CD4-positive, alpha-beta T cell treated with Interleukin-15 for 4 hours (primary cell): ENCODE measurements around the gene TXNDC17.
A peak's percentile ranks its signal among the peaks of the same experiment; 100 is the strongest.
"Not testable (repeated sequence)": the region's sequence is repeated elsewhere in the genome, so short reads cannot be mapped to it uniquely, and the experiment has no call there.

Experiments used
- DNase-seq: peaks from one replicate; pipeline ENCODE4 v3.0.0-alpha.2; 2020; ENCODE audit warnings: low spot score

TXNDC17 gene

DNA sequence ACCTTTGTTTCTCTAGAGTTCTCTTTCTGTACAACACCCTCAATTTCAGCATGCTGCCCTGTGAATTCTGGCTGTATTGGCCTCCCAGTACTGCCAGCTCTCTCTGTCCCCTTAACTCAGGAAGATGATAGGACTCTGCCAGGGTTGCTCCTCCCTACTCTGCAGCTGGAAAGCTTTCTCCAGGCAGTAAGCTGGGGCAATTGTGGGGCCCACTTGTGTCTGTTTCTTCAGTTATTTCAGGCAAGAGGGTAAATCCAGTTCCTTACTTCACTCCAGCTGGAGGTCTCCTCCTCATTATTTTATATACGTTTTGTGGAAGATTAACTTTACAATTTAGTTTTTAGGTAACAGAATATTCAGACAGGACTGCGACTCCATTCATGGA lies 20.6 kb downstream of the TXNDC17 start:
- DNase-seq: no peak

DNA sequence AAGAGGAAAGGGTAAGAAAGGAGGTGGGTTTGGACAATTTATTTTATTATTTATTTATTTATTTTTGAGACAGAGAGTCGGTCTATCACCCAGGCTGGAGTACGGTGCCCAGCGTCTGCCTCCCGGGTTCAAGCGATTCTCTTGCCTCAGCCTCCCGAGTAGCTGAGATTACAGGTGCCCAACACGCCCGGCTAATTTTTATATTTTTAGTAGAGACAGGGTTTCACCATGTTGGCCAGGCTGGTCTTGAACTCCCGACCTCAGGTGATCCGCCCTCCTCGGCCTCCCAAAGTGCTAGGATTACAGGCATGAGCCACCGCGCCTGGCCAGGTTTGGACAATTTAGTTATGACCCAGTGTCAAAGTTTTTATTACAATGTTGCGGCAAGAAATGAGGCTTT lies 22.3 kb downstream of the TXNDC17 start:
- not testable (repeated sequence) for DNase-seq

DNA sequence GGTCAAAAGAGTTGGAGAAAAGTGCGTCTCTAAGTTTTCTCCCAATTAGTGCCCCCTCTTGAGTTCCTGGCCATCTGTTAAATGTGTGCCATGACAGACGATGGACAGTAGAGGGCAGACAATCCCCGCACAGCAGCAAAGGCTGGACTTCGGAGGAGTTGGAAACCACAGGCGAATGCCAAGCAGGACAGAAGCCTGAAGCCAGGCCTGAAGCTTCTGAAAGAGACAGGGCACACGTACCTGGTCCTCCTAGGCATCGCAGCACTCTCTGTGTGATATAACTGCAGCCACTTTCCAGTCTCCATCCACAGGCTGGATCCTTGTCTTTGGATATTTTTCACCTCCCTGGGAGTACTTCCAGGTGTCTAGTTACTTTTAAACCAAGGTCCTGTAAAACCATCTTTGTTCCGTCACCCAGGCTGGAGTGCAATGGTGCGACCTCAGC lies 25.2 kb downstream of the TXNDC17 start:
- peak; percentile 48 for DNase-seq

DNA sequence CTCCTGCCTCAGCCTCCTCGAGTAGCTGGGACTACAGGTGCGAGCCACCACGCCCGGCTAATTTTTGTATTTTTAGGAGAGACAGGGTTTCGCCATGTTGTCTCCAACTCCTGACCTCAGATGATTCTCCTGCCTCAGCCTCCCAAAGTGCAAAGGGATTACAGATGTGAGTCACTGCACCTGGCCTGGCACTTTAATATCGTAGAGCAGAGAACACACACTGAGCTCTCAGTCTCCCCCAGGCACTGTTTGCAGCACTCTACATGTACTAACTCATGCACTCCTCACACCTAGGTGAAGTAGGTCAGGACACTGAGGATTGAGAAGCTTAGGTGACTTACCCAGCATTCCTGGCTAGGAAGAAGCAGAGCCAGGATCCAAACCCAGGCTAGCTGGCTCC lies 25.7 kb downstream of the TXNDC17 start:
- DNase-seq: no peak

DNA sequence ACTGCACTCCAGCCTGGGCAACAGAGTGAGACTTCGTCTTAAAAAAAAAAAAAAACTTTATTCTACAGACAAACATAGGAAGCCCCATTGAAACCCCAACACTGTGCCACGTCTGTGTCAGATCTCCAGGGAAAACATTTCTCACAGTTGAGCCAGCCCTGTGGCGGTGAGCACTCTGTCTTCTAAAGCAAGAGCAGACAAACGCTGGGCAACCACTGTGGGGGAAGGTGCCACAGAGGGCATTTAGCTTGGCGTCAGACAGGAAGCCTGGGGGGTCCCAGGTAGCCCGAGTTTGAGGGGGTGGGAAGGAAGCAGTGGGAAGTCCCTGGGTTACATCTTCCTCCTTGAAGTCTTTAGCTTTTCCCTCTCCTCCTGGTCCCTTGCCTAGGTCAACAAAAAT lies 26.7 kb downstream of the TXNDC17 start:
- DNase-seq: no peak

DNA sequence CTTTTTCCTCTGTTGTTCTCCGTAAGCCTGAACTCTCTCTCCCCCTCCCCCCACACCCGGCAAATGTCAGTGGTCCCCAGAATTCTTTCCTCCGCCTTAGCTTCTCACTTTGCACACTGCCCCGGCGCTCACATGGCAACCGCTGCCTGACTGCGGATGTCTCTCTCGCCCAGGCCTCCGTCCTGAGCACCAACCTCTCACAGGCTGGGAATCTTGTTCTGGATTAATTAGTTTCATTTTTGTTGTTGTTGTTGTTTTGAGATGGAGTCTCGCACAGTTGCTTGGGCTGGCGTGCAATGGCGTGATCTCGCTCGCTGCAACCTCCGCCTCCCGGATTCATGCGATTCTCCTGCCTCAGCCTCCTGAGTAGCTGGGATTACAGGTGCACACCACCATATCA lies 27.4 kb downstream of the TXNDC17 start:
- no peak for DNase-seq

DNA sequence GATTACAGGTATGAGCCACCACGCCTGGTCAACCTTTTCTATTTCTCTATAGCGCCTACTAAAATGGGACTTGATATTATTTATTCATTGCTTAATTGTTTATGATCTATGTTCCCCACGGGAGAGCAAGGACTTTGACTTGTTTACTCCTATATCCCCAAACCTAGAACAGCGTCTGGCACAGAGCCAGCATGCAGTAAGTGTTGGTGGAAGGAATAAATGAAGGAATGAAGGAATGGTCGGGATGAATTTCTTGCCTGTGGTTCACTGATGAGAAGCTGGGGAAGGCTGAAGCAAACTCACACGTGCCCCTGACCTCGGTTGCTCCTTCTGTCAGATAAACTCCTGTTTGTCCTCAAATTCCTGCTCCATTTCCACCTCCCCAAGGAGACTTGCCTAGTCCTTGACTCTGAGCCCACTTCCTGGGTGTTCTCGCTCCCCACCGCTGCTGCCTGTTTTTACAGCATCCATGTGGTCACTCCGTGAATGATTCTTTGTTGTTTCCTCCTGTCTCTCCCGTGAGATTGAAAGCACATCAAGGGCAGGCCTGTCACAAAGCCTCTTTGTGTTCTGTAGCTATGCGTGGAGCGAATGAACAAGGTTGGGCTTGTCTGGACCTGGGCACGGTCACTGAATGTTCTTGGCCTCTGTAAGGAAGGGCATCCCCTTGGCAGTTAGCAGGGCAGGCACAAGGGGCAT lies 28.0 kb downstream of the TXNDC17 start:
- no peak for DNase-seq

DNA sequence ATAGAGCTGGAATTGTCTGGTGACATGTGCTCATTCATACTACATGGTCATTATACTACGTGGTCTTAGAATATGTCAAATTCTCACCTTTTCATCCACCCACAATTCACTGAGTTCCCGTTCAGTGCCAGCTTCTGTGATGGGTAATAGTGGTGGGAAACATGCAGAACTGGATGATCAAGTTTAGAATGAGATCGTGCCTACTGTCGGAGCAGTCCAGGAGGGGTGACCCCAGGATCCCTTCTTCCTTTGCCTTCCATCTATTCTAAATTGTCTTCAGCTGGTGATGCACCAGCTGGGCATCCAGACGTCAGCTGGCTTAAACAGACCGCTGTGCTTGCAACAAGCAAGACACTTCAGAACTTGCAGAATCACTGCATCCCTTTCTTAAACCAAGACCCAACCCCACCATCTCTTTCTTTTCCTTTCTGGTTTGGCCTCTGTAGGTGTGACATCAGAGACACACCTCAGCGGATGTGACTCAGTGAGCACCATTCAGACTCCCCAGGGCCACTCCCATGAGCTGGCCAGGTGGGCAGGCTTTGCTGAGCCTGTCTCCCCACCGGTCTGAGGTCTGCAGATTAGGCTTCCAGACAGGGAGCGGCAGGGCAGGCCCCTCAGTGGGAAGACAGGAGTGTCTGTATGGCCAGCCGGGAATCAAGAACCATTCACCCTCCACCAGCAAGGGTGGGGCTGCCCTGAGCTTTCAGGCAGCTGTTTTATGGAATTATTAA lies 28.8 kb downstream of the TXNDC17 start:
- DNase-seq: no peak

DNA sequence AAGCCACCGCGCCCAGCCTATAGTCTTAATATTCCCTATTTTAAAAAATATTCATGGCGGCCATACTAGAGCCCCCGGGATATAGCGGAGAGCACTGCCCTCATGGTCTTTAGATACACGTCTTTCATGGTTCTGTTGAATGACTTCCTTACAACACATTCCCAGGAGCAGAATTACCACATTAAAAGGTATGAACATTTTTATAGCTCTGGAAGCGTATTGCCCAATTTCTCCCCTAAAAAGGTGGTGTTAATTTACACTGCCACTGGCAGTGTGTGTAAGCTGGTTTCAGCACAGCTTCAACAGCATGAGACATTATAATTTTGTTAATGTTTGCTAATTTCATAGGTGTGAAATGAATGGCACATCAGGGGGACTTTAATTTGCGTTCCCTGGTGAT lies 29.7 kb downstream of the TXNDC17 start:
- no peak for DNase-seq

DNA sequence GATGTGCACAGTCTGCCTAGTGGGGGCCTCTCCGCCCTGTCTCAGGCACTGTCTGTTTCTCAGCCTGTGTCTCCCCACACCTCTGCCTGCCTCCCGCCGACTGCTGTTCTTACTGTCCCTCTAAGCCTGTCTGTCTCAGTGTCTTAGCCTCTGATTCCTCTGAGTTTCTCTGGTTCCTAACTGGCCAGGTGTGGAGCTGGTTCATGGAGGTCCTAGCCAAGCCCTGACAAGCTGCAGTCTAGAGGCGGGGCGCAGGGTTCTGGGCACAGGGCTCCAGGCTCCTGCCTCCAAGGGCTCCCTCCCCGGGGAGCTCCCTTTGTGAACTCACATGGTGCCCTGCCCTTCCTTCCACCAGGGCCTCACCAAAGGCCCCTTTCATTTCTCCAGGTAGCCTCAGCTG lies 30.1 kb downstream of the TXNDC17 start:
- no peak for DNase-seq

DNA sequence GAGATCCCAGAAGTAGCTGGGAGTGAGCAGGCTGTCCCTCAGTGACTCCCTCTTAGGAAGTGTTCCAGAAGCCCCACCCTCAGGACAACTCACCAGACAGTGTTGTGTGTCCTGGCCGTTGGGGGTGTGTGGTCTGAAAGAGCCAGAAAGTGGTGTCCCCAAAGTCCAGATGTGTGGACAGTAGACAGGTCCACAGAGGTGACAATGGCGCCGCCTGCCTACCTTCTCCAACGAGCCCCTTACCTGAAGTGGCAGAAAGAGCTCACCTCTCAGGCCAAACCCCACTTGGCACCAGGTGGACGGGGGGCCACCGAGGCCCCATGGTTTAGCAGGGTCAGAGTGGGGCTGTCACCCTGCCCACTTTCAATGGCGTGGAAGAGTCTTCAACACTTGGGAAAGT lies 30.6 kb downstream of the TXNDC17 start:
- no peak for DNase-seq

DNA sequence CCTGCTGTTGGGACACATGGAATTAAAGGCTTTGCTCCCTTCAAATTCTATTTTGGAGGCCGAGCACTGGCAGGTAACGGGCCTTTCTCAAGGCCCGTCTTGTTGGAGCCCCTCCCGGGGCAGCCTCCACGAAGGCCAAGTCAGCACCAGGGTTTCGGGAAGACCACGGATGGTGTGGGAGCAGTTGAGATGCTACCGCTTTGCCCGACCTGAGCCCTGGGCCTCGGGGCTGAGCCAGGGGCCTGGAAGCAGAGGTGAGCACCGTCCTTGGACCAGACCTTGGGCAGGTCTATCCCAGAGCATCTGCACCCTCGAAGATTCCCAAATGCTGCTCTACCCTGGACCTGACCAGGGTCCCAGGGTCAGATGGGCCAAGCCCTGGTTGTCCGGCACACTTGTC lies 33.7 kb downstream of the TXNDC17 start:
- no peak for DNase-seq

DNA sequence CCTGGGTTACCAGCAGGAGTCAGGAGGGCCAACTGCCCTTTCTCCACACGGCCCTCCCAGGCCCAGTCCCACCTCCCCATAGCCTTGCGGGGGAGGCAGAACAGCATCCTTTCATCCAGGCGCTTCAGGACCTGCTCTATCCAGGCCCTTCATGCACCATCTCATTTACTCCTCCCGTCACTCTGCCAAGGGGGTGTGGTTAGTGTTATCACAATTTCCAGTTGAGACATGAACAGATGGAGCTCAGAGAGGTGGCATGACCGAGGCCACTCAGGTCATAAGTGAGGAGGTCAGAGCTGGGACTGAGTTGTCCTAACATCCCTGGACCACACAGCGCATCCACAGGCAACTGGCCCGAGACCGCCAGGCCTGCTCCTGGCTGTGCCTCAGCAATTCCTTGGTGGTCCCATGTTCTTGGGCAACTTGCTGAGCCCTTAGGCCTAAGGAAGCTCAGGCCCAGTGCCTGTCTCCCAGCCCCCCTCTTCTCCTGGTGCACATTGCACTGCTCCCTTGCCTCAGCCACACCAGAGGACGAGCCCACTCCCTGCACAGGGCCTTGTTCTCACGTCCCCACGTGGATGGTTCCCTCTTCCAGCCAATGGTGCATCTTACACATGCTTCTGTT lies 34.5 kb downstream of the TXNDC17 start:
- no peak for DNase-seq

DNA sequence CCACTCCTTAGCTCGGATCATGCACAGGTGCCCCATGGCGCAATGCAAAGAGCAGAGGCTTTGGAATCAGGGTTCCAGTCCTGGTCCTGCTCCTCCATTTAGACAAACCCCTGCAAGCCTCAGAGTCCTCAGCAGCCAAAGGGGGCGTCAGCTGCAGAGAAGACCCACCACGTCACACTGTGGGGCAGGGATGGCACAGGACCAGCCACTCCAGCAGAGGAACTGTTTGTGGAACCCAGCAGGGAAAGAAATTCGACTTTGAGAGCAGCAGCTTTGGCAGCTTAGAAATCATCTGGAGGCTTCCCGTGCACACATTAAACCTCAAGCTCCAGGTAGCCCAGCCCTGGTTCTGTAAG lies 35.9 kb downstream of the TXNDC17 start:
- no peak for DNase-seq

DNA sequence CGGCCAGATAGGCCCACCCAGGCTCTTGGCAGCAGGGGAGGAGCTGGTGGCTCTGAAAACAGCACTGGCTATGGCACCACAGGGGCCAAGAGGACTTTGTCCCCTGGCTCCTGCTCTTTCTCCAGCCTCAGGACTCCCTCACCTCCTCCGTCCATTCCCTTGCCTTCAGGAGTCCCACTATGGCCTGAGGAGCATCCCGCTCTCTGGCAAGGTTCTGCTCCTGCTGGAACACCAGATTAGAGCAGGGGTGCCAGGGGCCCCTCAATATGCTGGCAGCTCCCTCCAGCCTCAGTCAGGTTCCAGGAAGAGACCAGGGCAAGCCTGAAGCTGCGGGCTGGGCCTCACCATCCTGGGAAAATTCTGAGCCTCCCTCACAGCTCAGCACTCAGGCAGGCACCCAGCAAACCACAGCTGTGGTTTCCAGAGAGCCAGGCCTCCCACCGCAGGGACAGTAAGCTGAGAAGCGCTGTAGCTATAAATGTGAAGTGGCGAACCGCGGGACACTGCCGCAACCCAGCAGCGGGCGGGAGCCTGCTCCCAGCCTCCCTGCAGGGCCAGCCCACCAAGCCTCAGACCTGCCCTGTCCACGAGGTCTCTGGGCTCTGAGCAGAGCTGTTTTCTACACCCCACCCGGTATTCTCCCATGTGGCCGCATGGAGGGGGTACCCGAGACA lies 36.4 kb downstream of the TXNDC17 start:
- DNase-seq: no peak

DNA sequence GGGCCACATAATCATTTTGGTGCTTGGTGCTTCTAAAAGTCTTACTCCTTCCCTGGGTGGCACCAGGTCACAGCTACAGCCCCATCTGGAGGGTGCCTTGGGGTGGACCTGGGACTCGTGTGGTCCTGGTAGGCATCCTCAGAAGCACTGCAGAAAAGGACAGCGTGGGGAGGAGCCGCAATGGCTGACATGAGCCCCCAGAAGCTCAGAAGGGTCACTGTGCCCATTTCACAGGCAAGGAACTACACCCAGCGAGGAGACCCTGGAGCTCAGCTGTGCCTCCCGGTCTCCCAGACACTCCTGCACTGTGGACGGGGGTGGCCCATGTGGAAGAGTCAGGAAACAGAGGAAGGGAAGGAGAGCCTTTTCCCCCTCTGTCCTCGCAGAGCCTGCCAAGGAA lies 37.1 kb downstream of the TXNDC17 start:
- DNase-seq: no peak

DNA sequence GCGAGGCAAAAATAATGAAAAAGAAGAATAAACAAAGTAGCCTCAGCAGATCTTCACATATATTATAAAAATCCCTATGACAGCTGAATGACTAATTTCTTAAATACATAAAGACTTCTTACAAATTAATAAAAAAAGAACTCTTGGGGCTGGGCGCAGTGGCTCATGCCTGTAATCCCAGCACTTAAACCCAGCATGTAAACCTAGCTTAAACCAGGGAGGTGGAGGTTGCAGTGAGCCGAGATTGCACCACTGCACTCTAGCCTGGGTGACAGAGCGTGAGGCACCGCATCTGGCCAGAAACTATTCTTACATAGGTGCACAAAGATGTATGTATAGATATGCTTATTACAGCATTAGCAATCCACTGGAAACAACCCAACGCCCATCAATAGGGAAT lies 38.4 kb downstream of the TXNDC17 start:
- DNase-seq: no peak

DNA sequence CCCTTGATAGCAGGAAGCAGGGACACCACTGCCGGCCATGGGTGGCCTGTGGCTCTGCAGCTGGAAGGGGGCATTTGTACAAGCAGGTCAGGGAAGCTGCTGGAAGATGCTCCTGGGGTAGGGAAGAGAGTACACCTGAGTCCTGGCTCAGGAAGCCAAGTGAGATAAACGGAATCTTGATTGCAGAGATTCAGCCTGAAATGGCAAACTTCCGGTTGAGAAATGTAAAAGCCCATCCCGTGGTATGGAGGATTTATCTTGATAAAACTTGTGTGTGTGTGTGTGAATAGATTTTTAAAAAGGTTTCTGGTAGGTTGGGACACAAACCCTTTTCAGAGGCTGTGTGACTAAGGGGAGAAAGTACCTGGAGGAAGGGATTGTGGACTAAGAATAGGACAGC lies 40.3 kb downstream of the TXNDC17 start:
- no peak for DNase-seq

DNA sequence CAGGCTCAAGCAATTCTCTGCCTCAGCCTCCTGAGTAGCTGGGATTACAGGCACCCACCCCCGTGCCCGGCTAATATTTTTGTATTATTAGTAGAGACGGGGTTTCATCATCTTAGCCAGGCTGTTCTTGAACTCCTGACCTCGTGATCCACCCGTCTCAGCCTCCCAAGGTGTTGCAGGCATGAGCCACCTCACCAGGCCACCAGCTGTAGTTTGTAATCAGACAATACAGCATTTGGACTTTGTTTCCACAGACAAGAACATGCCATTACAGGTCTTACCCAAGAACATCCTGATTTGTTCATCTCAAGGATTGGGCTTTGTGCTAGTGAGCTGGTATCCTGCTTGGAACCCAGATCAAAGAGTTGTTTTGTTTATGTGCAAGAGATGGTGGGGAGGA lies 40.8 kb downstream of the TXNDC17 start:
- DNase-seq: no peak

DNA sequence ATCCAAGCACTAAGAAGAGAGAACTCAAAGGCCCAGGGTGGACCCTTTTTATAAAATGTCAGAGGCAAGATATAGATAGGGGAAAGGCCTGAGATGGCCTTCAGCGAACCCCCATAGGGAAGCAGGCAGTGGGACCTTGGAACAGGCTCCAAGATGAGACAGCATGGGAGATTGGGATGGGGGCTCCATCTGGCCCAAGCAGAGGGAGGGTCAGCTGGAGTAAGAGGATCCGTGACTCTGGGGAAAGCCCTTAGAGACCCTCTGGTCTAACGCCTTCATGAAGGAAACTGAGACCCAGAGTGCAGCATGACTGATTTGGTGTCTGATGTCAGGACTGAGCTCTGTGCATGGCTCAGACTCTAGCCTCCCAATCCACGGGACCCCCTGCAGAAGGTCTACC lies 41.5 kb downstream of the TXNDC17 start:
- no peak for DNase-seq

DNA sequence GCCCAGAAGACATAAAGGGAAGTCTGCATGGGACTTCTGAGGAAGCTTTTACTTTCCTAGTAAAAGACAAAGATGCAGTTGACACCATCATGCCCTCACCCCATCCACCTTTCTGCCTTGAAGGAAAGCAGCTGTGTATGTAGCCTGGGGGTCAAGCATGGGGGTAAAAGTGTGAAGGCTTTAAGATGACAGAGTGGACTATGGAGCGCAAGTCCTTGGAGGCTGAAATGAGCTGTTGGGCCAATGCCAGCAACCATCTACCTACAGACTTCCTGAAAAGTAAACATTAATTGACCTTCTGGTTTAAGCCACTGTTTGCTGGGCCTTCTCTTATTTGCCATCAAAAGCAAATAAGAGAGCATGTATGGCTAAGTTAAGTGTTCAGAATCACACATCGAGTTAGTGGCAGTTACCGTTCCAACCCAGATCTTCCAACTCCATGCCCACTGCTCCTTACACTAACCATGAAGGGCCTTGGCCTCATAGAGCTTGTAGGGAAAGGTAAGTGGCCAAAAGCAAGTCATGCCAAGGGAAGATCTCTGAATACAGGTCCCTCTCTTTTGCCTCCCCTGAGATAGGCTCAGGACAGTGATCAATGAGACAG lies 42.3 kb downstream of the TXNDC17 start:
- no peak for DNase-seq

DNA sequence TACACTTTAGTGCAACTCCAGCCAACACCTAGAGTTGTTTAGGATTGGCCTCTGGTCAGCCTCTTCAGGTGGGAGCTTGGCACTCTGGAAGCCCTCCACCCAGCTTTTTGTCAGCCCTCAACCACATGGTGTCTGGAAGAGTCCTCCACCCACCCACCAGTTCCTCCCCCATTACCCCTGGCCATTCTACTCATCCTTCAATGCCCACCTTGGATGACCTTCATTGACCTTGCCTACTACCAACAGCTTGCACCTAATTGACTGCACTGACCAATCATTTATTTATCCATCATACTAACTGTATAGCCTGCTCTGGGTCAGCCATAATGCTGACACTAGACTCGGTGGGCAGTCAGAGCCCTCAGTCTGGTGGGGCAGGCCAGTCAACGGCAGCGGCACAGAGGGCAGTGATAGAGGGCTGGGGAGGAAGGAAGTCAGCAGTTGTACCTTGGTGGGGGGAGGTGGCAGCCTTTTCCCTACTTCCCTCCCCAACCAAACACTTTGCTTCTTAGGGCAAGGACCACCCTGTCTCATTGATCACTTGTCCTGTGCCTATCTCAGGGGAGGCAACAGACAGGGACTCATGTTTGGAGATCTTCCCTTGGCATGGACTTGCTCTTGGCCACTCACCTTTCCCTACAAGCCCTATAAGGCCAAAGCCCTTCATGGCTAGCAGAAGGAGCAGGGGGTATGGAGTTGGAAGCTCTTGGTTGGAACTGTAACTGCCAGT lies 43.0 kb downstream of the TXNDC17 start:
- no peak for DNase-seq
